Stomach (tissue), 9 donors: ENCODE data around the gene GRHL1. TPM values are rescaled to one million over a fixed set of nuclear protein-coding genes. Genes with fewer than 3 reads are reported as not detected.

Source experiments
- DNase-seq, 2 donors: peaks; one replicate each; pipeline versions ENCODE4 v3.0.0 to v3.0.0-alpha.2; 2013 to 2019
- H3K27ac ChIP-seq, 5 donors: fragments of 200-600 bp in 4 of 5; sonication (generic) in 4 of 5; one replicate each; pipeline ENCODE4 v1.5.1; 2013 to 2019; ENCODE audit warnings: mild to moderate bottlenecking in 1 of 5, moderate library complexity in 1 of 5
- H3K27me3 ChIP-seq, 3 donors: fragments of 200-600 bp; sonication (generic); one replicate each; pipeline ENCODE4 v1.5.1; 2017 to 2019; ENCODE audit warnings: mixed run types in 1 of 3
- H3K36me3 ChIP-seq, 4 donors: fragments of 200-600 bp; sonication (generic); 1 replicate in 3 of 4; 2 replicates in 1 of 4; pipeline ENCODE4 v1.5.1; 2016 to 2019
- H3K4me1 ChIP-seq, 4 donors: fragments of 200-600 bp; sonication (generic); one replicate each; pipeline ENCODE4 v1.5.1; 2016 to 2019
- H3K4me3 ChIP-seq, 4 donors: fragments of 200-600 bp; sonication (generic) in 3 of 4; one replicate each; pipeline ENCODE4 v1.5.1; 2016 to 2019; ENCODE audit warnings: mild to moderate bottlenecking in 1 of 4
- H3K9me3 ChIP-seq, 4 donors: fragments of 200-600 bp; sonication (generic); one replicate each; pipeline ENCODE4 v1.5.1; 2016 to 2019
- EP300 ChIP-seq: sonication (generic); formaldehyde crosslinking; IDR thresholded peaks from one replicate; pipeline ENCODE4 v1.6.1; 2017; ENCODE audit warnings: antibody characterized with exemption
- POLR2A ChIP-seq, 4 donors: fragments of 450-650 bp; IDR thresholded peaks; one replicate each; pipeline ENCODE4 v1.6.1; 2016; ENCODE audit warnings: antibody characterized with exemption in 4 of 4, control low read depth in 2 of 4, mild to moderate bottlenecking in 1 of 4, moderate library complexity in 1 of 4
- POLR2AphosphoS5 ChIP-seq, 3 donors: sonication (generic); formaldehyde crosslinking; IDR thresholded peaks; one replicate each; pipeline ENCODE4 v1.6.1; 2016; ENCODE audit warnings: antibody characterized with exemption in 3 of 3
- WGBS, 5 donors: extraction: QIAGEN DNeasy Blood & Tissue Kit in 3 of 5; methylation state at CpG; one replicate each; pipeline versions ENCODE4 v1.1.5 to v1.1.7; 2013 to 2018; 5-methylcytosine and 5-hydroxymethylcytosine counted together
- intact Hi-C: fragments of 100-400 bp; cut with DNase I; formaldehyde crosslinking; loops from one replicate; pipeline ENCODE4 v1.15.1; 2023; ENCODE audit warnings: low total_unique reads
- polyA plus RNA-seq, 3 donors: library from polyadenylated mRNA; stranded (reverse); fragments of 200-250 nt; gene quantifications; one replicate each; pipeline ENCODE4 v1.2.3, GENCODE V29; 2013
- total RNA-seq, 5 donors: library from RNA; depleted of rRNA; stranded (reverse); fragments of >200 nt; gene quantifications; one replicate each; pipeline versions ENCODE4 v1.1.0 to v1.2.3, GENCODE V29; 2014 to 2016
- TF ChIP-seq, protein P1 (sequence below), 7 experiments: fragments of 450-650 bp in 4 of 7; fragments of 200-600 bp in 3 of 7; sonication (generic) in 3 of 7; IDR thresholded peaks; one replicate each; pipeline ENCODE4 v1.5.1; 2016 to 2019; ENCODE audit warnings: antibody characterized with exemption in 7 of 7, control low read depth in 2 of 7, mild to moderate bottlenecking in 1 of 7
- donor health status: healthy with polysubstance abuse.
- donor health status: Bipolar disorder and iron deficiency.
- donor health status: healthy.

Gene GRHL1
- total and polyA plus RNA-seq, 8 donors: 0.89 to 16.5 (median 3.8) TPM

DNA sequence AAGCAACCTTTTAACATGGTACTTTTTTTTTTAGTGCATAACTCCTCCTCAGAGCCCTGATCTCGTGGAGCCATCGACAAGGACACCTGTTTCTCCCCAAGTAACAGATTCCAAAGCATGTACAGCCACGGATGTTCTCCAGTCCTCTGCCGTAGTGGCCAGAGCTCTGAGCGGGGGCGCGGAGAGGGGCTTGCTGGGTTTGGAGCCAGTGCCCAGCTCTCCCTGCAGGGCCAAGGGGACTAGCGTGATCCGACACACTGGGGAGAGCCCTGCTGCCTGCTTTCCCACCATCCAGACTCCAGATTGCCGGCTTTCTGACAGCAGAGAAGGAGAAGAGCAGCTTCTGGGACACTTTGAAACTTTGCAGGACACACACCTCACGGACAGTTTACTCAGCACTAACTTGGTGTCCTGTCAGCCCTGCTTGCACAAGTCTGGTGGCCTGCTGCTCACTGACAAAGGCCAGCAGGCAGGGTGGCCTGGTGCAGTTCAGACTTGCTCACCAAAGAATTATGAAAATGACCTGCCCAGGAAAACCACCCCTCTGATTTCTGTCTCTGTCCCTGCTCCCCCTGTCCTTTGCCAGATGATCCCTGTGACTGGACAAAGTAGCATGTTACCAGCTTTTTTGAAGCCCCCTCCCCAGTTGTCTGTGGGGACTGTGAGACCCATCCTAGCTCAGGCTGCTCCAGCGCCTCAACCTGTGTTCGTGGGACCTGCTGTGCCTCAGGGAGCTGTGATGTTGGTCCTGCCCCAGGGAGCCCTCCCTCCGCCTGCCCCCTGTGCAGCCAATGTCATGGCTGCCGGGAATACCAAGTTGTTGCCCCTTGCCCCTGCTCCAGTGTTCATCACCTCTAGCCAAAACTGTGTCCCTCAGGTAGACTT is 96.4 kb downstream of the GRHL1 start:
- TF ChIP-seq, protein P1, sequence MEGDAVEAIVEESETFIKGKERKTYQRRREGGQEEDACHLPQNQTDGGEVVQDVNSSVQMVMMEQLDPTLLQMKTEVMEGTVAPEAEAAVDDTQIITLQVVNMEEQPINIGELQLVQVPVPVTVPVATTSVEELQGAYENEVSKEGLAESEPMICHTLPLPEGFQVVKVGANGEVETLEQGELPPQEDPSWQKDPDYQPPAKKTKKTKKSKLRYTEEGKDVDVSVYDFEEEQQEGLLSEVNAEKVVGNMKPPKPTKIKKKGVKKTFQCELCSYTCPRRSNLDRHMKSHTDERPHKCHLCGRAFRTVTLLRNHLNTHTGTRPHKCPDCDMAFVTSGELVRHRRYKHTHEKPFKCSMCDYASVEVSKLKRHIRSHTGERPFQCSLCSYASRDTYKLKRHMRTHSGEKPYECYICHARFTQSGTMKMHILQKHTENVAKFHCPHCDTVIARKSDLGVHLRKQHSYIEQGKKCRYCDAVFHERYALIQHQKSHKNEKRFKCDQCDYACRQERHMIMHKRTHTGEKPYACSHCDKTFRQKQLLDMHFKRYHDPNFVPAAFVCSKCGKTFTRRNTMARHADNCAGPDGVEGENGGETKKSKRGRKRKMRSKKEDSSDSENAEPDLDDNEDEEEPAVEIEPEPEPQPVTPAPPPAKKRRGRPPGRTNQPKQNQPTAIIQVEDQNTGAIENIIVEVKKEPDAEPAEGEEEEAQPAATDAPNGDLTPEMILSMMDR (IDR thresholded peaks at IDR 0.05): no peak
- TF ChIP-seq POLR2A (IDR thresholded peaks at IDR 0.05): no peak
- no peak for TF ChIP-seq EP300
- no peak for TF ChIP-seq POLR2AphosphoS5 (IDR thresholded peaks at IDR 0.05)
- intact Hi-C loops: loop anchor here (5.0 kb wide), 1 partner anchor 61 kb away; no protein-coding TSS in a partner anchor
- Histone ChIP-seq H3K4me1 (peaks cover 47 to 72% (median 64%) of the 10 kb centered on the region in 4 donors), H3K27ac (peak overlapping the region in 3 of 5 donors; percentile 3 to 99 (median 26)), H3K36me3 (peaks cover 34 to 67% (median 64%) of the 10 kb centered on the region in 4 donors), H3K9me3 (no peaks in the 10 kb centered on the region), H3K27me3 (no peaks in the 10 kb centered on the region), H3K4me3 (peak overlapping the region in 1 of 4 donors; percentile 32)
- WGBS, 5 donors: 80 to 90% (median 89%) methylated on average over 13 to 15 of the region's 15 CpGs
- DNase-seq: no peak

DNA sequence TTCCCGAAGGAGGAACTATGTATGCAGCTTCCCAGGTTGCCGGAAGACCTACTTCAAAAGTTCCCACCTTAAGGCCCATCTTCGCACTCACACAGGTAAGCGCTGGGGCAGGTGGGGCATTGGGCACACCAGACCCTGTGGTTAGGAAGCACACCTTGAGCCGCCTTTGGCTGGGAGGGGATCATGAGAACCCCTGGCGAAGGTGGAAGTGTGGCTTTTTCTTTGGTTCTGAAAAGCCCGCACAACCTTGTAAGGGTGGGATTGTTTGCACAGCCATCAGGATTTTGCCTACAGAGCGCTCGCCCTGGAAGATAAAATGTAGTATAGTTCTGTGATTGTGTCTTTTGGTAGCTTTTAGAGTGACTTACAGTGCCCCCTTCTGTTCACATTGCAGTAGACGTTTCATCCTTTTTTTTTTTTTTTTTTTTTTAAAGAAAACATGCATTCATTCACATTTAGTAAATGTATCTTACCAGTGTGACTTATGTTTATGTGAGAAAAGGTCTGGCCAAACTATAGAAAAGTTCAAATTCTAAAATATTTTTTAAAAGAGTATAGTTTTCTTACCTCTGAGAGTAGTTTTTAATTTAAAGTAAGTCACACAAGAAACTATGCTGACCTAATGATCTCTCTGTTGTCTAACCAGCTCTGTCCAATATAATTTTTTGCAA is 97.1 kb downstream of the GRHL1 start:
- DNase-seq: peak in 1 of 2 donors; percentile 88
- no peak for TF ChIP-seq POLR2A (IDR thresholded peaks at IDR 0.05)
- TF ChIP-seq, protein P1 (IDR thresholded peaks at IDR 0.05): peak in 5 of 7 experiments; percentile 35 to 68 (median 39)
- TF ChIP-seq EP300: no peak
- TF ChIP-seq POLR2AphosphoS5 (IDR thresholded peaks at IDR 0.05): no peak
- H3K36me3 ChIP-seq: peaks cover 35 to 75% (median 72%) of the 10 kb centered on the region in 4 donors

More for the DNA sequence above, 97.1 kb downstream of the GRHL1 start:
- Histone ChIP-seq H3K27me3 (no peaks in the 10 kb centered on the region), H3K4me1 (peaks cover 53 to 80% (median 72%) of the 10 kb centered on the region in 4 donors), H3K4me3 (peak overlapping the region in 1 of 4 donors; percentile 32), H3K27ac (peak overlapping the region in 3 of 5 donors; percentile 3 to 99 (median 26)), H3K9me3 (no peaks in the 10 kb centered on the region)
- WGBS, 5 donors: 42 to 52% (median 50%) methylated on average over 10 of the region's 10 CpGs
- intact Hi-C loops: loop anchor here (5.0 kb wide), 1 partner anchor 61 kb away; no protein-coding TSS in a partner anchor

Other genes starting within 250 kb of the GRHL1 start
- gene TAF1B, start 108.2 kb upstream of the GRHL1 start, total RNA-seq: 10 to 100 TPM in 3 of 5 donors, 1 to 10 TPM in 2; 5.8 to 34.6 (median 20.7) TPM
- 1 to 10 TPM; 3.8 to 6.4 (median 6.2) TPM for gene TAF1B, start 108.2 kb upstream of the GRHL1 start, polyA plus RNA-seq
- gene KLF11, start 91.9 kb downstream of the GRHL1 start, total RNA-seq: 10 to 100 TPM in 3 of 5 donors, 1 to 10 TPM in 2; 4.1 to 21.6 (median 17.1) TPM
- gene KLF11, start 91.9 kb downstream of the GRHL1 start, polyA plus RNA-seq: 10 to 100 TPM in 1 of 3 donors, 1 to 10 TPM in 2; 4.2 to 19.6 (median 7.0) TPM
- gene CYS1, start 128.7 kb downstream of the GRHL1 start, total RNA-seq: 10 to 100 TPM in 2 of 5 donors, 1 to 10 TPM in 2, not detected in 1; 3.5 to 33.8 (median 9.1) TPM
- gene CYS1, start 128.7 kb downstream of the GRHL1 start, polyA plus RNA-seq: 1 to 10 TPM; 1.1 to 5.8 (median 2.4) TPM
- gene RRM2, start 171.0 kb downstream of the GRHL1 start, total RNA-seq: 10 to 100 TPM in 3 of 5 donors, 1 to 10 TPM in 2; 1.2 to 30.3 (median 13.6) TPM
- 10 to 100 TPM in 2 of 3 donors, 1 to 10 TPM in 1; 6.1 to 14.9 (median 12.0) TPM for gene RRM2, start 171.0 kb downstream of the GRHL1 start, polyA plus RNA-seq